Keratinocyte (primary cell): Measurements from ENCODE around the gene KRT1. TPM values are rescaled to one million over a fixed set of nuclear protein-coding genes. Genes with fewer than 3 reads are reported as not detected.
"Not testable (repeated sequence)": the region's sequence is repeated elsewhere in the genome, so short reads cannot be mapped to it uniquely, and the experiment has no call there.

Experiments used
- DNase-seq: peaks from one replicate; pipeline ENCODE4 v3.0.0-alpha.2; 2011; ENCODE audit warnings: low read depth, missing footprints, low spot score
- FAIRE-seq: peaks from 2 replicates; lab custom pipeline; 2011; peaks lifted over from hg19 to GRCh38; lab: Jason Lieb, UNC
- H2AFZ ChIP-seq: 2 replicates; pipeline ENCODE4 v1.6.0; 2012; ENCODE audit warnings: low read length, control low read depth, inconsistent platforms; ENCODE audit not compliant: control insufficient read depth
- H3K27ac ChIP-seq: 2 replicates; pipeline ENCODE4 v1.5.1; 2011; ENCODE audit warnings: low read length; ENCODE audit not compliant: control insufficient read depth, insufficient read depth
- H3K27me3 ChIP-seq: 3 replicates; pipeline ENCODE4 v1.6.0; 2011; ENCODE audit warnings: low read length; ENCODE audit not compliant: control insufficient read depth, insufficient read depth; ENCODE audit errors: extremely low read depth
- H3K36me3 ChIP-seq, 2 experiments: 2 replicates in 1 of 2; 3 replicates in 1 of 2; pipeline ENCODE4 v1.5.1; 2011; ENCODE audit warnings: low read length in 2 of 2, mild to moderate bottlenecking in 1 of 2; ENCODE audit not compliant: control insufficient read depth in 2 of 2, insufficient read depth in 2 of 2; ENCODE audit errors: extremely low read depth in 1 of 2
- H3K4me1 ChIP-seq: 3 replicates; pipeline ENCODE4 v1.5.1; 2011; ENCODE audit warnings: low read length; ENCODE audit not compliant: control insufficient read depth, insufficient read depth; ENCODE audit errors: extremely low read depth
- H3K4me2 ChIP-seq: 3 replicates; pipeline ENCODE4 v1.6.0; 2011; ENCODE audit warnings: low read depth, low read length; ENCODE audit not compliant: control insufficient read depth, insufficient read depth; ENCODE audit errors: extremely low read depth
- H3K4me3 ChIP-seq, 3 experiments: fragments of 200-600 bp in 1 of 3; sonication (generic) in 1 of 3; 2 replicates in 2 of 3; 3 replicates in 1 of 3; pipeline ENCODE4 v1.5.1; 2011 to 2016; ENCODE audit warnings: low read length in 3 of 3, mild to moderate bottlenecking in 3 of 3, control low read depth in 2 of 3, inconsistent platforms in 1 of 3, low read depth in 1 of 3, mixed read lengths in 1 of 3, mixed run types in 1 of 3, moderate library complexity in 1 of 3; ENCODE audit not compliant: control insufficient read depth in 2 of 3, insufficient read depth in 2 of 3; ENCODE audit errors: extremely low read depth in 1 of 3
- H3K79me2 ChIP-seq: 2 replicates; pipeline ENCODE4 v1.6.0; 2012; ENCODE audit warnings: low read length; ENCODE audit not compliant: control insufficient read depth, insufficient read depth
- H3K9ac ChIP-seq: 3 replicates; pipeline ENCODE4 v1.6.0; 2011; ENCODE audit warnings: low read length; ENCODE audit not compliant: control insufficient read depth, insufficient read depth; ENCODE audit errors: extremely low read depth
- H3K9me1 ChIP-seq: 3 replicates; pipeline ENCODE4 v1.6.0; 2011; ENCODE audit warnings: low read length; ENCODE audit not compliant: control insufficient read depth, insufficient read depth; ENCODE audit errors: extremely low read depth
- H3K9me3 ChIP-seq: 2 replicates; pipeline ENCODE4 v1.5.1; 2012; ENCODE audit warnings: low read depth, low read length; ENCODE audit not compliant: control insufficient read depth
- H4K20me1 ChIP-seq: 3 replicates; pipeline ENCODE4 v1.6.0; 2011; ENCODE audit warnings: low read length; ENCODE audit not compliant: control insufficient read depth, insufficient read depth; ENCODE audit errors: extremely low read depth
- CTCF ChIP-seq, 3 experiments: IDR thresholded peaks in 1 of 3; conservative IDR thresholded peaks in 1 of 3; optimal IDR thresholded peaks in 1 of 3; 2 replicates in 2 of 3; 3 replicates in 1 of 3; pipeline versions ENCODE3 to v1.5.1; 2011; ENCODE audit warnings: low read length in 3 of 3, mild to moderate bottlenecking in 3 of 3, moderate library complexity in 2 of 3, control low read depth in 1 of 3, inconsistent platforms in 1 of 3; ENCODE audit not compliant: insufficient read depth in 2 of 3; ENCODE audit errors: extremely low read depth in 1 of 3
- EZH2 ChIP-seq: IDR thresholded peaks from one replicate; pipeline ENCODE4 v1.6.1; 2012; ENCODE audit warnings: inconsistent platforms, mild to moderate bottlenecking, low read length, moderate library complexity
- dilution Hi-C: fragments of 300-500 bp; cut with MboI; formaldehyde crosslinking; loops from one replicate; pipeline ENCODE4 v1.7.0; 2020; ENCODE audit warnings: low sequenced_read_pairs; ENCODE audit not compliant: extremely low pct_ligation_motif_present
- polyA plus RNA-seq, 5 experiments: library from polyadenylated mRNA; depleted of rRNA in 3 of 5; stranded (reverse) in 3 of 5; stranded (forward) in 1 of 5; unstranded in 1 of 5; fragments of >200 nt; gene quantifications; 1 replicate in 1 of 5; 2 replicates in 3 of 5; 3 replicates in 1 of 5; pipeline versions ENCODE4 v1.2.1 to v1.2.3, GENCODE V29; 2011 to 2012; ENCODE audit warnings: missing spikeins in 2 of 5, low read depth in 1 of 5, low replicate concordance in 1 of 5

KRT1 gene
- polyA plus RNA-seq, 1 donor (not counting 4 experiments of a cell fraction or from before 2014, with no cell fraction given), result 92.2 TPM

GRCh38 chr12:52670506-52670905 is 9.7 kb downstream of the KRT1 start:
- no peaks in the 10 kb centered on the region for H3K79me2 ChIP-seq
- H3K27me3 ChIP-seq, result peaks cover 13% of the 10 kb centered on the region
- dilution Hi-C loops, result no loop called here
- H3K9ac ChIP-seq, result no peak overlapping the region
- H3K27ac ChIP-seq, result no peak overlapping the region
- DNase-seq (no peak), FAIRE-seq (no peak)
- no peaks in the 10 kb centered on the region for H3K9me3 ChIP-seq
- no peaks in the 10 kb centered on the region for H4K20me1 ChIP-seq
- H3K9me1 ChIP-seq, result no peaks in the 10 kb centered on the region
- H3K4me1 ChIP-seq, result peaks cover 14% of the 10 kb centered on the region
- no peaks in the 10 kb centered on the region for H3K36me3 ChIP-seq
- TF ChIP-seq CTCF (optimal IDR thresholded peaks at IDR 0.05 in 1 of 3, IDR thresholded peaks at IDR 0.05 in 1 of 3, conservative IDR thresholded peaks at IDR 0.05 in 1 of 3; ENCODE audit: extremely low read depth in 1 of 3, insufficient read depth in 2 of 3, low read length in 3 of 3) (no peak), EZH2 (no peak)
- no peak overlapping the region for H3K4me3 ChIP-seq
- no peak overlapping the region for H3K4me2 ChIP-seq
- H2AFZ ChIP-seq, result no peak overlapping the region

- H3K36me3 ChIP-seq, DNase-seq, H2AFZ ChIP-seq, FAIRE-seq, H3K27ac ChIP-seq, H3K4me2 ChIP-seq, H3K9me1 ChIP-seq, H4K20me1 ChIP-seq, H3K9ac ChIP-seq, H3K4me3 ChIP-seq, H3K9me3 ChIP-seq, dilution Hi-C loops, H3K79me2 ChIP-seq: not testable (repeated sequence)
- Histone ChIP-seq H3K27me3 (peaks cover 11% of the 10 kb centered on the region), H3K4me1 (peaks cover 14% of the 10 kb centered on the region)
Measured at GRCh38 chr12:52669941-52670340, 10.3 kb downstream of the KRT1 start.

GRCh38 chr12:52669426-52669825 is 10.8 kb downstream of the KRT1 start:
- no peak overlapping the region for H2AFZ ChIP-seq
- H4K20me1 ChIP-seq, result no peaks in the 10 kb centered on the region
- H3K27ac ChIP-seq, result no peak overlapping the region
- no peaks in the 10 kb centered on the region for H3K79me2 ChIP-seq
- DNase-seq, result no peak
- H3K9me3 ChIP-seq, result no peaks in the 10 kb centered on the region
- dilution Hi-C loops, result no loop called here
- H3K9me1 ChIP-seq, result no peaks in the 10 kb centered on the region
- no peak overlapping the region for H3K4me3 ChIP-seq
- H3K27me3 ChIP-seq, result peaks cover 13% of the 10 kb centered on the region
- H3K4me1 ChIP-seq, result peaks cover 14% of the 10 kb centered on the region
- TF ChIP-seq CTCF (optimal IDR thresholded peaks at IDR 0.05 in 1 of 3, IDR thresholded peaks at IDR 0.05 in 1 of 3, conservative IDR thresholded peaks at IDR 0.05 in 1 of 3; ENCODE audit: extremely low read depth in 1 of 3, insufficient read depth in 2 of 3, low read length in 3 of 3) (no peak), EZH2 (no peak)
- peak; percentile 5 for FAIRE-seq
- H3K4me2 ChIP-seq, result no peak overlapping the region
- no peaks in the 10 kb centered on the region for H3K36me3 ChIP-seq
- H3K9ac ChIP-seq, result no peak overlapping the region
